Left colon (tissue), 2 donors: ENCODE results near the gene LBHD1. TPM values are rescaled to one million over a fixed set of nuclear protein-coding genes. Genes with fewer than 3 reads are reported as not detected.

Source experiments
- ATAC-seq: fragments of 200-7000 bp; cut with Tn5 transposase; one replicate; pipeline ENCODE4 v1.9.1; 2020; ENCODE audit warnings: mild to moderate bottlenecking, moderate library complexity
- DNase-seq, 2 donors: peaks; one replicate each; pipeline ENCODE4 v3.0.0-alpha.2; 2020
- intact Hi-C, 2 donors: fragments of 100-400 bp; cut with DNase I in 1 of 2; cut with micrococcal nuclease in 1 of 2; formaldehyde crosslinking; loops; one replicate each; pipeline versions ENCODE4 v1.11.2 to v1.14.0; 2022; cut with DNase I, micrococcal nuclease
- long read RNA-seq: library from polyadenylated mRNA; unstranded; transcript quantifications from one replicate; pipeline ENCODE4 v2.0.0, GENCODE V29; 2021
- total RNA-seq, 2 donors: library from RNA; stranded (reverse); fragmentation: NEBNext Ultra II Directional; extraction: Animal tissue kit (Norgen Biotek cat#: 25700); gene quantifications; one replicate each; pipeline ENCODE4 v1.2.1, GENCODE V29; 2021
- donor health status: DM: no; HTN: no; CAD: no.
- donor health status: DM: yes; HTN: yes; CAD: no.

The LBHD1 gene
- total RNA-seq, result 10 to 100 TPM in 1 of 2 donors, 1 to 10 TPM in 1; 6.5 to 12.8 TPM
- long read RNA-seq, partial matches to known transcripts, result 4 of 11 reads
- long read RNA-seq, other reads (novel, unspliced or antisense), result 3 of 11 reads

DNA sequence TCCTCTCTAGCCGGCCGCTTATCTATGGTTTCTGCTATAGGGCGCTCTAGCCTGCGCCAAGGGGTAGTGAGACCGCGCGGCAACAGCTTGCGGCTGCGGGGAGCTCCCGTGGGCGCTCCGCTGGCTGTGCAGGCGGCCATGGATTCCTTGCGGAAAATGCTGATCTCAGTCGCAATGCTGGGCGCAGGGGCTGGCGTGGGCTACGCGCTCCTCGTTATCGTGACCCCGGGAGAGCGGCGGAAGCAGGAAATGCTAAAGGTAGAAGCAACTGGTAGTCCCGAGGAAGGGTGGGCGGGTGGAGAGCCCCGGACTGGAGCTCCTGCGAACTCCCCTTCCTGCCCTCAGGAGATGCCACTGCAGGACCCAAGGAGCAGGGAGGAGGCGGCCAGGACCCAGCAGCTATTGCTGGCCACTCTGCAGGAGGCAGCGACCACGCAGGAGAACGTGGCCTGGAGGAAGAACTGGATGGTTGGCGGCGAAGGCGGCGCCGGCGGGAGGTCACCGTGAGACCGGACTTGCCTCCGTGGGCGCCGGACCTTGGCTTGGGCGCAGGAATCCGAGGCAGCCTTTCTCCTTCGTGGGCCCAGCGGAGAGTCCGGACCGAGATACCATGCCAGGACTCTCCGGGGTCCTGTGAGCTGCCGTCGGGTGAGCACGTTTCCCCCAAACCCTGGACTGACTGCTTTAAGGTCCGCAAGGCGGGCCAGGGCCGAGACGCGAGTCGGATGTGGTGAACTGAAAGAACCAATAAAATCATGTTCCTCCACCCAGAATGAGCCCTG, at the start of gene LBHD1, which contains the start of gene UQCC3:
Gene LBHD1, minus strand, starts transcription at position 660 of the 782 bp plus-strand sequence. CDS start 2,236 bp downstream, outside the sequence.
Gene UQCC3, plus strand, starts transcription at position 66 of the 782 bp plus-strand sequence. Its CDS starts 73 bp downstream, at position 139.
- DNase-seq, result peak; percentile 78 to 83
- peak; percentile 76 for ATAC-seq
- intact Hi-C loops, result no loop called here

- intact Hi-C loops, result no loop called here
- ATAC-seq (no peak), DNase-seq (no peak)
These were observed 47.4 kb upstream of the LBHD1 start for GRCh38 chr11:62719302-62719978.

DNA sequence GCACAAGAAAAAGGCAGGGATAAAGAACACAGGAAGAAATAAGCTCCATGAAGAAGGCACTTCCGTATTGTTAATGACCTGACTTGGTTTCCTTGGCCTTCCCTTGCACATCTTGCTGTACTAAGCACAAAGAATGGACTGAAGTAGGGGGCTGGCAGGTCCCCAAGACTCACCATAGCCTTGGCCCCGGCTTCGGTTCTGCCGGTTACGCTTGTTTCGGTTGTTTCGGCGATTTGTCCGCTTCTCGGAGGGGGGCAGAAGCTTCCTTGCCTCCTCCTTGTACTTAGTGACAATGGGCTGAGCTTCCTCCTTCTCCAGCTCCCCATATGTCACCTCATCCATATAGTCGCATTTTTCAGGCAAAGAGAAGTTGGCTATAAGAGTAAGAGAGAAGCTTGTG, 44.7 kb upstream of the LBHD1 start:
- ATAC-seq, result no peak
- DNase-seq, result no peak
- intact Hi-C loops, result no loop called here

DNA sequence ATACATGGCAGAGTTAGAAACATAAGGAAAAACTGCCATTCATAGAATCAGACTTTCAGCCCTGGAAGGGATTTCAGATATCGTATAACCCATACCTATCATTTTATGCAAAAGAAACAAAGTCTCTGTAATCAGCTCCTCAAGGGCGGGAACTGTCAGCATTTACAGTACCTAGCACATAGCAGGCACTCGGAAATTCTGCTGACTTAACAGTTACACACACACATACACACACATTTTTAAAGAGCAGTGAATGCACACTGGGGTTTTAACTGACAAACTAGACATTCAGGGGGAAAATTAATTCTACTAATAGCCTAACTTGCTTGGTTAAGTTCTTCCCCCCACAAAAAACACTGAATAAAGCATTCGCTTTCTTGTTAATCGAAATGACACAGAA, 44.1 kb upstream of the LBHD1 start:
- intact Hi-C loops, result no loop called here
- DNase-seq (no peak), ATAC-seq (no peak)

GRCh38 chr11:62715150-62716130, 43.4 kb upstream of the LBHD1 start:
- no peak for ATAC-seq
- no peak for DNase-seq
- intact Hi-C loops, result no loop called here

- intact Hi-C loops, result no loop called here
- peak; percentile 38 for ATAC-seq
- peak; percentile 38 to 65 for DNase-seq
These were observed 41.3 kb upstream of the LBHD1 start for GRCh38 chr11:62713343-62713742.

DNA sequence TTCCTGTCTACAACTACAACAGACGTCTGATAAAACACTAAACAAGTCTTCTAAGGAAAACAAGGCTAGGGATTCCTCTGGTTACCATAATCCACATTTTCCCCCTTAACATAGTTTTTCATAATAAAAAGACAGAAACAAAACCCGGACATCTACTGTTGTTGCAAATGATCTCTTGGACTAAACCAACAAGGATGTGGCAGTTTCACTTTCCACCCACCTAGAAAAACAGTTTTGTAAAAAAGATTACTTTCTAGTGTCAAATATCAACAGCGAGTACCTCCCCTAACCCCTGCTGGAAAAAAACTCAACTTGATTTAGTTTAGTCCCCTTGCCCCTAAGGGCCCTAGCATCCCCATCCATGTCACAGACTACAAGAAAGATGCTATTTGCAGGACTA, 40.8 kb upstream of the LBHD1 start:
- ATAC-seq, result no peak
- intact Hi-C loops, result no loop called here
- DNase-seq, result no peak

DNA sequence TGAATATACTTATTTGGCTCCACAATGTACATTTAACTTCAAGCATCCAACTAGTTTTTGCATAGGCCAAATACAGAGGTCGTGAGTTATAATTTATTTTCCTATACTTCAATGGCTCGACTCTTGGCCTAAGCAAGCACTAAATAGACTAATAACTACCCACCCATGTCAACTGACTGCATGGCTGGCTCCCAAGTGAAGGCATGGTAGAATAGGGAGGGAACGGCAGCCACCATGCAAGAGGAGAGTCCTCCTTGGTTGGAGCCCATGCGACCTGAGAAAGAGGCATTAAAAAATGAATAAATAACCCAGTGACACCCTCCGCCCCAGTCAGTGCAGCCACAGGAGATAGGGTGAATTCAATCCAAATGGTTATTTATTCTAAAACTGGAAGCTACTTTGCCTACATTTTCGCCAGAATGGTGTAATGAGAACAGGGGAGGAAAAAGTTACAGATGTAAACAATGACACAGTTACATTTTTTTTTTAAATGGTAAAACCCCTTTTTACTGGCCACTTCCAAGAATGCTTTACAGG, 40.3 kb upstream of the LBHD1 start:
- DNase-seq (no peak), ATAC-seq (no peak)
- intact Hi-C loops, result no loop called here

GRCh38 chr11:62710001-62710345, 37.9 kb upstream of the LBHD1 start:
- intact Hi-C loops, result no loop called here
- ATAC-seq (no peak), DNase-seq (no peak)

DNA sequence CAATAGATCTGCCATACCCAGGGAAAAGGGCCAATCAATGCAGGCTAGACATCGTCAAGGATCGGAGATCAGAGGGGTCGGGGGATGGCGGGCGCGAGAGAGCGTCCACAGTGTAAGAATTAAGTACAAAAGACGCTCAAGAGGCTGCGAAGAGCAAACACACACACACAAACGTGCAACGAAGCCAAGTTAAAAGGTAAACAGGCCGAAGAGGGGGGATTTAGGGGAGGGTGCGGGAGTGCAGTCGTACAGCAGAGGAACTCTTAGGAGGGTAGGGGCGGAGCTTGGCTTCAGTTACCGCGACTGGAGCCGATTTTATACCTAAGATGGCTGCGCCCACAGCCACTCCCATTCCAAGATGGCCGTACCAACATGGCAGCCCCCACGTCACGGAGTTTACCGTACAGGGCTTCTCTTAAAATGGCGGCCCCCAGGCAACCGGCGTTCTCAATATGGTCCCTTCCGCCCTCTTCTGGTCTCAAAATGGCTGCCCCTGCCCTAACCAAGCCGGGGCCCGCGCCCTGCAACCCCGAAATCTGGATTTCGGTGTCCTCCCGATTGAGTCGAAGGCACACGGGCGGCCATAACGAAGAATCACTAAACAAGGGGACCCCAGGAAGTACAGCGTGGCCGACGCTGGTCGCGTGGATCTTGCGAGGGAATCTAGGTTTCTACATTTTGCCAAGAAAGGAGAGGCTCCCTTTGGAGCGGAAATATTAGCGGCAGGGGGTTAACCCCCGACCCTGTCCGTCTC, 37.4 kb upstream of the LBHD1 start:
- ATAC-seq, result peak; percentile 74
- intact Hi-C loops, result no loop called here
- DNase-seq, result peak; percentile 98 to 99

GRCh38 chr11:62708793-62709192, 36.7 kb upstream of the LBHD1 start:
- peak; percentile 30 for ATAC-seq
- peak; percentile 55 to 69 for DNase-seq
- intact Hi-C loops, result no loop called here

DNA sequence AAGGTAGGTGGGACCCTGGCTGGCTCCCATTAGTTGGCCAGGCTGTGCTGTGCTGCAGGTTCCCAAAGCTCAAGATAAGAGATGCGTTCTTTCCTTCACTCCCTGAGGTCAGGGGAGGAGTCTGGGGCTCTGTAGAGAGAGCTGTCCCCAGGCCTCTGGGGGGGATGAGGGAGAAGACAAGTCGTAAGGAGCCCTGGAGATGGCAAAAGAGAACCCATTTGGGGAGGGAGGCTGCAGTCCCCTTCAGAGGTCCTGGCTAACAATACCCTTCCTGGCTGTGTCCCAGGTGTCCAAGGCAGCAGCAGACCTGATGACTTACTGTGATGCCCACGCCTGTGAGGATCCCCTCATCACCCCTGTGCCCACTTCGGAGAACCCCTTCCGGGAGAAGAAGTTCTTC, 36.3 kb upstream of the LBHD1 start:
- DNase-seq, result peak in 1 of 2 donors; percentile 16
- ATAC-seq, result no peak
- intact Hi-C loops, result no loop called here

DNA sequence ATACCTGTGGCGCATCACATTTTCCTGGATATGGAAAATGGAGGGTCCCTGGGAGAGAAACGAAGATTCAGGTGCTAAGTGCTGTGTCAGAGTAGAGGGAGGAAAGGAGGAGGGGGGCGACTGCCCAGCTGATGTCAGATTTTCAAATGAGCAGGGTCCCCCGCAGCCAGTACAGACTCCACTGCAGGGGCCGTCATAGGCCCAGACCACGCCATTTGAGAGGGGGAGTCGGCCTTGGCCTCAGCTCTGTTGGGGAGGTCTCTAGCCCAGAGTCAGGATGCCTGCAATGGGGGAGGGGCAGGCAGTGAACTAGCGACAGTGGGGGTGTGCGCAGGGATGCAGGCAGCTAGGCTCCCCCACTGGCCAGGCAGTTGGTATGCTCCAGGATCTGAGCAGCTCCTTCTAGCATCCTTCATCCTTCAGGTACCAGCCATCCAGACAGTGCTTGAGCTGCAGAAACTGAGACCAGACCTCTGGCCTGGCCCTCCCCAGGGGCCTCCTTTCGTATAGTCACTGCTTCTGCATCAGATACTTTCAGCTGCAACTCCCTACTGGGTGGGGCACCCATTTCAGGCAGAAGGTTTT, 35.3 kb upstream of the LBHD1 start, which contains the start of the genes BSCL2 and GNG3:
Gene BSCL2, minus strand, starts transcription at position 148 of the 585 bp plus-strand sequence. CDS start 229 bp downstream, outside the sequence.
Gene GNG3, plus strand, starts transcription at position 400 of the 585 bp plus-strand sequence. CDS start 620 bp downstream, outside the sequence.
- intact Hi-C loops, result no loop called here
- ATAC-seq (no peak), DNase-seq (peak in 1 of 2 donors; percentile 31)

- intact Hi-C loops, result no loop called here
- peak in 1 of 2 donors; percentile 24 for DNase-seq
- ATAC-seq, result no peak
These were observed 34.8 kb upstream of the LBHD1 start for GRCh38 chr11:62706850-62707247.

- ATAC-seq, result peak; percentile 81
- peak; percentile 94 to 98 for DNase-seq
- intact Hi-C loops, result no loop called here
These were observed 34.1 kb upstream of the LBHD1 start for GRCh38 chr11:62705880-62706849.

- ATAC-seq (peak; percentile 12), DNase-seq (peak in 1 of 2 donors; percentile 34)
- intact Hi-C loops, result no loop called here
These were observed 33.3 kb upstream of the LBHD1 start for GRCh38 chr11:62705413-62705812.
